HCT116 (cell line): ENCODE measurements around the gene PPP1R37. TPM values are rescaled to one million over a fixed set of nuclear protein-coding genes. Genes with fewer than 3 reads are reported as not detected.

ENCODE experiments used
- ATAC-seq: fragments of 200-7000 bp; cut with Tn5 transposase; 2 replicates; pipeline ENCODE4 v1.9.1; 2020; ENCODE audit warnings: mild to moderate bottlenecking, moderate library complexity
- BruUV-seq: library from RNA; stranded (reverse); fragments of 400-500 nt; replicated peaks from 2 replicates; lab custom pipeline; 2021; lab: Mats Ljungman, UMichigan
- CTCF ChIA-PET: fragments of 300-600 bp; sonication (Branson Sonifier 250); formaldehyde crosslinking; loops from one replicate; lab custom pipeline; 2021; ENCODE audit warnings: antibody characterized with exemption; lab: Charles Lee
- POLR2A ChIA-PET: fragments of 300-600, 350-600 bp; sonication (Branson Sonifier 250); formaldehyde crosslinking; loops from one replicate; lab custom pipeline; 2021; ENCODE audit warnings: antibody characterized with exemption; lab: Charles Lee
- RAD21 ChIA-PET, 2 experiments: fragments of 300-600 bp; sonication (Branson Sonifier 250); formaldehyde crosslinking; loops; one replicate each; lab custom pipeline; 2023; ENCODE audit warnings: low total read pairs in 2 of 2; ENCODE audit not compliant: uncharacterized antibody in 2 of 2, unreplicated experiment in 2 of 2, low non-redundant PET in 1 of 2; lab: Charles Lee
- DNase-seq: peaks from one replicate; pipeline ENCODE4 v3.0.0-alpha.2; 2010; ENCODE audit warnings: low read depth, low spot score
- H2AFZ ChIP-seq: fragments of 200-600 bp; shearing (Covaris generic), sonication (generic); 2 replicates; pipeline ENCODE4 v1.6.1; 2017; ENCODE audit warnings: low read depth, mixed run types, mixed read lengths, antibody characterized with exemption, low read length; ENCODE audit not compliant: poor library complexity, severe bottlenecking
- H3K27ac ChIP-seq: 2 replicates; pipeline ENCODE4 v1.5.1; 2012; ENCODE audit warnings: low read depth, low read length
- H3K27me3 ChIP-seq: fragments of 200-600 bp; sonication (generic); 2 replicates; pipeline ENCODE4 v1.6.1; 2016; ENCODE audit warnings: mixed run types, low read length, mixed read lengths; ENCODE audit not compliant: insufficient read depth
- H3K36me3 ChIP-seq, 2 experiments: fragments of 200-500 bp in 1 of 2; fragments of 200-600 bp in 1 of 2; sonication (Bioruptor generic) in 1 of 2; sonication (generic) in 1 of 2; 2 replicates each; pipeline versions ENCODE4 v1.5.1 to v1.6.1; 2014 to 2016; ENCODE audit warnings: low read length in 2 of 2, inconsistent platforms in 1 of 2, mixed read lengths in 1 of 2, mixed run types in 1 of 2; ENCODE audit not compliant: insufficient read depth in 2 of 2, control insufficient read depth in 1 of 2
- H3K4me1 ChIP-seq, 2 experiments: fragments of 200-600 bp in 1 of 2; sonication (generic) in 1 of 2; 2 replicates each; pipeline versions ENCODE4 v1.5.1 to v1.6.1; 2012 to 2017; ENCODE audit warnings: low read length in 2 of 2, inconsistent platforms in 1 of 2, mild to moderate bottlenecking in 1 of 2, mixed read lengths in 1 of 2, mixed run types in 1 of 2, moderate library complexity in 1 of 2; ENCODE audit not compliant: insufficient read depth in 2 of 2, control insufficient read depth in 1 of 2
- H3K4me2 ChIP-seq: fragments of 200-600 bp; sonication (generic); 2 replicates; pipeline ENCODE4 v1.6.1; 2017; ENCODE audit warnings: mixed run types, low read length, mixed read lengths
- H3K4me3 ChIP-seq, 2 experiments: fragments of 200-600 bp in 1 of 2; sonication (generic) in 1 of 2; replicated peaks in 1 of 2; 2 replicates each; pipeline ENCODE4 v1.5.1; 2011 to 2016; ENCODE audit warnings: low read length in 2 of 2, control low read depth in 1 of 2, low read depth in 1 of 2, mild to moderate bottlenecking in 1 of 2, mixed read lengths in 1 of 2, mixed run types in 1 of 2
- H3K79me2 ChIP-seq: fragments of 200-600 bp; sonication (generic); 2 replicates; pipeline ENCODE4 v1.6.1; 2017; ENCODE audit warnings: mild to moderate bottlenecking, mixed run types, low read length, moderate library complexity, mixed read lengths; ENCODE audit not compliant: insufficient read depth
- H3K9ac ChIP-seq: fragments of 200-600 bp; sonication (generic); 2 replicates; pipeline ENCODE4 v1.6.1; 2016; ENCODE audit warnings: low read length, mixed read lengths
- H3K9me2 ChIP-seq: fragments of 200-600 bp; sonication (generic), shearing (Covaris generic); 2 replicates; pipeline ENCODE4 v1.6.1; 2017; ENCODE audit warnings: mixed run types, mild to moderate bottlenecking, moderate library complexity; ENCODE audit not compliant: insufficient read depth
- H3K9me3 ChIP-seq, 2 experiments: fragments of 200-500 bp in 1 of 2; fragments of 200-600 bp in 1 of 2; sonication (Bioruptor generic) in 1 of 2; sonication (generic) in 1 of 2; 2 replicates each; pipeline ENCODE4 v1.6.1; 2014 to 2017; ENCODE audit warnings: low read length in 2 of 2, mixed read lengths in 2 of 2, inconsistent platforms in 1 of 2, low read depth in 1 of 2, mild to moderate bottlenecking in 1 of 2, mixed run types in 1 of 2, moderate library complexity in 1 of 2; ENCODE audit not compliant: control insufficient read depth in 1 of 2, insufficient read depth in 1 of 2
- H4K20me1 ChIP-seq: fragments of 200-600 bp; sonication (generic), shearing (Covaris generic); 2 replicates; pipeline ENCODE4 v1.6.1; 2017; ENCODE audit warnings: mixed run types, mild to moderate bottlenecking, moderate library complexity; ENCODE audit not compliant: insufficient read depth
- CBX3 ChIP-seq: IDR thresholded peaks from 2 replicates; pipeline ENCODE4 v1.6.1; 2012; ENCODE audit warnings: low read depth
- CEBPB ChIP-seq: IDR thresholded peaks from 2 replicates; pipeline ENCODE4 v1.6.1; 2012; ENCODE audit warnings: low read depth
- CTCF ChIP-seq, 3 experiments: fragments of 200-600 bp in 1 of 3; sonication (generic) in 1 of 3; IDR thresholded peaks in 2 of 3; conservative IDR thresholded peaks in 1 of 3; 2 replicates each; pipeline ENCODE4 v1.5.1; 2012 to 2017; ENCODE audit warnings: low read depth in 2 of 3, low read length in 2 of 3, antibody characterized with exemption in 1 of 3, borderline replicate concordance in 1 of 3, control low read depth in 1 of 3, mild to moderate bottlenecking in 1 of 3, mixed read lengths in 1 of 3, mixed run types in 1 of 3, moderate library complexity in 1 of 3; ENCODE audit not compliant: insufficient read depth in 1 of 3
- EGR1 ChIP-seq: IDR thresholded peaks from 2 replicates; pipeline ENCODE4 v1.6.1; 2012; ENCODE audit warnings: low read depth
- ELF1 ChIP-seq: IDR thresholded peaks from 2 replicates; pipeline ENCODE4 v1.6.1; 2012; ENCODE audit warnings: low read depth, borderline replicate concordance
- JUND ChIP-seq: IDR thresholded peaks from 2 replicates; pipeline ENCODE4 v1.6.1; 2012
- POLR2A ChIP-seq: IDR thresholded peaks from 2 replicates; pipeline ENCODE4 v1.7.0; 2011; ENCODE audit warnings: borderline replicate concordance; ENCODE audit not compliant: insufficient read depth, insufficient read length; ENCODE audit errors: extremely low read depth
- RAD21 ChIP-seq: IDR thresholded peaks from 2 replicates; pipeline ENCODE4 v1.6.1; 2012; ENCODE audit warnings: low read depth, mild to moderate bottlenecking
- SIN3A ChIP-seq: IDR thresholded peaks from 2 replicates; pipeline ENCODE4 v1.6.1; 2012; ENCODE audit warnings: low read depth
- SP1 ChIP-seq: IDR thresholded peaks from 2 replicates; pipeline ENCODE4 v1.6.1; 2012; ENCODE audit warnings: low read depth
- SRF ChIP-seq: IDR thresholded peaks from 2 replicates; pipeline ENCODE4 v1.6.1; 2012; ENCODE audit warnings: low read depth
- ZNF274 ChIP-seq: fragments of 200-500 bp; sonication (Bioruptor generic); IDR thresholded peaks from 2 replicates; pipeline ENCODE4 v1.6.1; 2014; ENCODE audit warnings: mild to moderate bottlenecking, low read depth, low read length, inconsistent platforms
- intact Hi-C: fragments of 100-400 bp; cut with micrococcal nuclease; formaldehyde crosslinking; loops from 2 replicates; pipeline ENCODE4 v1.10.0; 2022
- total RNA-seq: library from RNA; stranded (reverse); gene quantifications from one replicate; pipeline ENCODE4 v1.2.1, GENCODE V29; 2021; ENCODE audit not compliant: unreplicated experiment
- TF ChIP-seq, protein P1 (sequence below): IDR thresholded peaks from 2 replicates; pipeline ENCODE4 v1.6.1; 2011; ENCODE audit warnings: mild to moderate bottlenecking, low read length, moderate library complexity; ENCODE audit not compliant: insufficient replicate concordance; ENCODE audit errors: extremely low read depth

Gene PPP1R37
- total RNA-seq, 1 experiment from 2014 or later, result 32.7 TPM

DNA sequence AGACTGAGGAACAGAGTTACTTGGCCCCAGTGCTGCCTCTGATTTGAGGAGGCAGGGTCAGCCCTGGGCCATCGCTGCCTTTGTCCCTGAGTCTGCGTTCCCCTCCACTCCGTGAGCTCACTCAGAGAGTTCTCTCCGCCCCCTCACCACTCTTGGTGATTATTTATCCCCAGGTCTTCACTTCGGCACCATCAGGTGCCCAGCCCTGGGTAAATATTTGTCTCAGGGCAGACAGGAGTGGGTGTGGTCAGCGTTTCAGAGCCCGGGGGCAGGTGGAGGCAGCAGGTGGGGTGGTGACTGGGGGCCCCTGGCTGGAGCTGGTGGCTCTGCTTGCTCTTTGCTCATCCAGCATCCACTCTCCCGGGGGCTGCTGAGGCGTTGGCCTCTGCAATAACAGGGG is 20.6 kb downstream of the PPP1R37 start:
- ATAC-seq, result no peak
- no peaks in the 10 kb centered on the region for H3K9me2 ChIP-seq
- no peaks in the 10 kb centered on the region for H3K27me3 ChIP-seq
- RAD21 ChIA-PET, result no interaction called here
- H3K27ac ChIP-seq, result no peak overlapping the region
- TF ChIP-seq SRF (no peak), JUND (no peak), CTCF (IDR thresholded peaks at IDR 0.05 in 2 of 3, conservative IDR thresholded peaks at IDR 0.05 in 1 of 3; ENCODE audit: borderline replicate concordance in 1 of 3, insufficient read depth in 1 of 3, low read depth in 2 of 3, low read length in 2 of 3) (no peak), EGR1 (no peak), SP1 (no peak), ELF1 (no peak), CEBPB (no peak), CBX3 (no peak), ZNF274 (no peak), SIN3A (no peak), RAD21 (no peak), POLR2A (no peak)
- TF ChIP-seq, protein P1, sequence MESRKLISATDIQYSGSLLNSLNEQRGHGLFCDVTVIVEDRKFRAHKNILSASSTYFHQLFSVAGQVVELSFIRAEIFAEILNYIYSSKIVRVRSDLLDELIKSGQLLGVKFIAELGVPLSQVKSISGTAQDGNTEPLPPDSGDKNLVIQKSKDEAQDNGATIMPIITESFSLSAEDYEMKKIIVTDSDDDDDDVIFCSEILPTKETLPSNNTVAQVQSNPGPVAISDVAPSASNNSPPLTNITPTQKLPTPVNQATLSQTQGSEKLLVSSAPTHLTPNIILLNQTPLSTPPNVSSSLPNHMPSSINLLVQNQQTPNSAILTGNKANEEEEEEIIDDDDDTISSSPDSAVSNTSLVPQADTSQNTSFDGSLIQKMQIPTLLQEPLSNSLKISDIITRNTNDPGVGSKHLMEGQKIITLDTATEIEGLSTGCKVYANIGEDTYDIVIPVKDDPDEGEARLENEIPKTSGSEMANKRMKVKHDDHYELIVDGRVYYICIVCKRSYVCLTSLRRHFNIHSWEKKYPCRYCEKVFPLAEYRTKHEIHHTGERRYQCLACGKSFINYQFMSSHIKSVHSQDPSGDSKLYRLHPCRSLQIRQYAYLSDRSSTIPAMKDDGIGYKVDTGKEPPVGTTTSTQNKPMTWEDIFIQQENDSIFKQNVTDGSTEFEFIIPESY, result no peak
- TF ChIP-seq, all 23 proteins: peak for 0
- intact Hi-C loops, result no loop called here
- ChIA-PET POLR2A (no interaction called here), CTCF (interaction anchor here (0.7 kb wide), 1 partner anchor 54 kb away, joined by 3 read pairs; no protein-coding TSS in a partner anchor)
- H3K79me2 ChIP-seq, result peaks cover 94% of the 10 kb centered on the region
- H2AFZ ChIP-seq, result no peak overlapping the region
- H3K4me3 ChIP-seq, result no peak overlapping the region
- H3K4me1 ChIP-seq, result peaks cover 4 to 13% of the 10 kb centered on the region in 2 experiments; a peak in 1 of 4 replicates
- H4K20me1 ChIP-seq, result 0 out of 2 replicates have a peak, but pooled peaks cover 4% of the 10 kb centered on the region
- no peak for DNase-seq
- no TSS peak for BruUV-seq
- no peak overlapping the region for H3K4me2 ChIP-seq
- no peak overlapping the region for H3K9ac ChIP-seq
- H3K36me3 ChIP-seq, result no peaks in the 10 kb centered on the region
- H3K9me3 ChIP-seq, result no peaks in the 10 kb centered on the region
